ENCODE measurements around the gene CHAF1B.

The CHAF1B gene

DNA sequence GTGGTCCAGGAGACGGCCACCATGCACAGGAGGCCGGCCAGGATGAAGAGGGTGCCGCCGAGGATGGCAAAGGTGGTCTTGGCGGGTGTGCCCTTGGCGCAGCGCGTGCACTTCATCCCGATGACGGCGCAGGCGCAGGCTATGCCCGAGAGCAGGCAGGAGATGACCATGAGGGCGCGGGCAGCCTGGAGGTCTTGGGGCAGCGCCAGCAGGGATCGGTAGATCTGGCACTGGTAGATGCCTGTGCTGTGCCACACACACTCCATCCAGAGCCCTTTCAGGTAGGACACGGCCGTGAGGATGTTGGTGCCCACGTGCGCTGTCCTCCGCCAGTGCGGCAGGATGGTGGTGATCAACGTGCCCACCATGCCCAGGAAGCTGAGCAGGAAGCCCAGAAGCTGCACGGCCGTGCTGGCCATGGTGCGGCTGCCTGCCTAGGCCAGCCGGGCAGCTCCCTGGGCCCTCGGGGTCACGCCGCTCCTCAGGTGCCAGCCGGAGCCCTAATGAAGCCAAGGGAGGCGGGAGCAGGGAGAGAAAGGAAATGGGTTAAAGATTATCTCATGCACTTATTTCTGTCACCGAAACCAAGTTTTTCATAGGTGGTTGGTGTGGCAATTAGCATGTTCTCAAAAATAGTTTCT is 76.2 kb downstream of the CHAF1B start:
- no peak for DNase-seq (ENCODE audit: low read depth in 1 of 2, low spot score in 1 of 2)

DNA sequence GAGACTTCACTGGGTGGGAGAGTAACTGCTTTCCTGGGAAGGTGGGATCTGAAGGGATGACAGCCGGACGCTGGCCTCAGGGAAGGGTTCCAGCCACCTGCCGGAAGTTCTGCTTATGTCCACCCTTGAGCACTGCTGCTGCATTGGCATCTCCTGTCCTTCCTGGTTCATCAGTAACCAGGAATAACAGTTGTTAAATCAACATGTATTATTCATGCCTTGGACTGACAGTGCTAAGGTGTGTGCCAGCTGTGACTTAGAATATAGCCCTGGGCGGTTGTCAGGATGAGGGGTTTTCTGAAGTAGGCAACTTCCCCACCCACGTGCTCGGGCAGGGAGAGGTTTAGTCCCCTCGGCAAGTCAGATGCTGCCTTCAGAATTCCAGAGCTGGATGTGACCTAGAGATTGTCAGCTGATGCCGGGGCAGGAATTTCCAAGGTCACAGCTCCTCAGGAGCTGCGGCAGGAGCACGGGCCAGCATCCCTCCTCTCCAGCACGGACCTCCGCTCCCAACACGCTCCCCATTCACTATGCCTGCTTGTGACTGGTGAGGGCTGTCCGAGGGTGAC is 76.8 kb downstream of the CHAF1B start:
- no peak for DNase-seq (ENCODE audit: low read depth in 1 of 2, low spot score in 1 of 2)

DNA sequence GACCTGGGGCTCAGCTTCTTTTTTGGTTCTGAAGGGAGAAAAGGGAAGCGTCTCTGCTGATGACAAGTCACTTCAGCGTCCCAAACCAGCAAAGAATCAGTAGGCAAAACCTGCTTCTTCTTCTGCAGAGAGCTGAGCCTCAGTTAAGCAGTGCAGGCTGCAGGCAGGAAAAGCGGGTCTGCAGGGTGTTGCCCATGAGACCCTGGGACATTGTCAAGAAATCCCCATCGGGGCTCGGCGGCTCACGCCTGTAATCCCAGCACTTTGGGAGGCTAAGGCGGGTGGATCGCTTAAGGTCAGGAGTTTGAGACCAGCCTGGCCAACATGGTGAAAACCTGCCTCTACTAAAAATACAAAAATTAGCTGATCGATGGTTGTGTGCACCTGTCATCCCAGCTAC is 78.0 kb downstream of the CHAF1B start:
- DNase-seq (ENCODE audit: low read depth in 1 of 2, low spot score in 1 of 2) = no peak

DNA sequence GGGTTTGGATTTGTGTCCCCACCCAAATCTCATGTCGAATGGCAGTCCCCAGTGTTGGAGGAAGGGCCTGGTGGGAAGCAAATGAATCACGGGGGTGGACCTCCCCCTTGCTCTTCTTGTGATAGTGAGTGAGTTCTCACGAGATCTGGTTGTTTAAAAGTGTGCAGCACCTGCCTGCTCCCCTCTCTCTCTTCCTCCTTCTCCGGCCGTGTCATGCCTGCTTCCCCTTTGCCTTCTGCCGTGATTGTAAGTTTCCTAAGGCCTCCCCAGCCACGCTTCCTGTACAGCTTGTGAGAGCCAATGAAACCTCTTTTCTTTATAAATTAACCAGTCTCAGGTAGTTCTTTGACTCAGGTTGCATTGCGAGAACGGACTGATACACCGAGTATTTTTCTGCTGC is 78.8 kb downstream of the CHAF1B start:
- DNase-seq (ENCODE audit: low read depth in 1 of 2, low spot score in 1 of 2) = no peak

DNA sequence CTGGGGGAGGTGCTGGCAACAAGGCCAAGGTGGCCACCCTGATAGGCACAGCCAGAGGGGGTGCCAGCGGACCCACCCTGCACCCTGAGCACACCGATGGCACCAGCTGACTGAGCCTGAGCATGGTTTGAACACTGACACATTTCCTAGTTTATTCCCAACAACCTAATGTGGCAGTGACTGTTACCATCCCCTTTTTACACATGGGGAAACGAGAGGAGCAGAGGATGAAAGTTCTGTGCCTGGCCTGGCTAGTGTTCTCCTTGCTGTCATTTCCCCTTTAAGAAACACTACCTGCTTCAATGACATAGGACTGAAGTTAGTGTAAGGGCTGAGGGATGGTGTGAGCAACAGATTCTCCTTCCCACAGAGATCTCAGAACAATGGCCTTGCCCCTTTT is 79.4 kb downstream of the CHAF1B start:
- no peak for DNase-seq (ENCODE audit: low read depth in 1 of 2, low spot score in 1 of 2)

DNA sequence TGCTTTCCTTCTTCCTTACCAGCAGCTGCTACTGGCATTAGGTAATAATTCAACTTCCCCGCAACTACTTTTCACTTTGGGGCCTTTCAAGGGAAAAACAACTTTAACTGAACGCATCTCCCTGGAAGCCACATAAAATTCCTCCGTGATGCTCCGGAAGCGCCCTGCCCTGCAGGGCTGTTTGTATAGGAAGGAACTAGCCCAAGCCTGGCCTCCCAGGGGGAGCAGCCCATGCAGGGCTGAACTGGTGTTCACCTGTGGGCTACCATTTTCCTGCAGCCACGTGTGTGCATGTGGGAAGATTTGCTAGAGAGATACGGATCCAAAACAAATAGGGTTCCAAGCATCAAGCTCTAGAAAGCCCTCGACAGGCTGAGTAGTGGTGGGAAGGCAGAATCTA is 80.3 kb downstream of the CHAF1B start:
- DNase-seq (ENCODE audit: low read depth in 1 of 2, low spot score in 1 of 2) = no peak

DNA sequence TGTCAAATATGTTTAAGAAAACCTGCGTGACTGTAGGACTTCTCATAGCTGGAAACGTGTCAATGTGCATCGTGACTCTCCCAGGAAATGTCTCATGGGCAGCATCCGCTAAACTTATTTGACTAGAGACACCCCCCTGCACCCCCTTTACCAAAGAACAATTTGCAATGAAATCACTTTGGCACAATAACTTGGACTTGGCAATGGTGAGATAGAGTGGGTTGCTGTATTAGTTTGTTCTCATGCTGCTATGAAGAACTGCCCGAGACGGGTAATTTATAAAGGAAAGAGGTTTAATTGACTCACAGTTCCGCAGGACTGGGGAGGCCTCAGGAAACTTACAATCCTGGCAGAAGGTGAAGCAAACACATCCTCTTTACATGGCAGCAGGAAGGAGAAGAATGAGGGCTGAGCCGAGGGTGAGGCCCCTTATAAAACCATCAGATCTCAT is 80.9 kb downstream of the CHAF1B start:
- no peak for DNase-seq (ENCODE audit: low read depth in 1 of 2, low spot score in 1 of 2)

All from stimulated activated CD4-positive, alpha-beta T cell treated with anti-CD3 and anti-CD28 coated beads, Interleukin-15, amount 100 ng/mL, for 1 hour (primary cell).